Ishikawa (cell line): ENCODE measurements around the gene SLCO3A1.

Experiments used
- CEBPB ChIP-seq: IDR thresholded peaks from 2 replicates; pipeline ENCODE4 v1.6.1; 2012
- CREB1 ChIP-seq: IDR thresholded peaks from 2 replicates; pipeline ENCODE4 v1.6.1; 2012; ENCODE audit warnings: low read depth
- EGR1 ChIP-seq: IDR thresholded peaks from 2 replicates; pipeline ENCODE4 v1.6.1; 2012
- EP300 ChIP-seq: IDR thresholded peaks from 2 replicates; pipeline ENCODE4 v1.6.1; 2012; ENCODE audit warnings: borderline replicate concordance
- FOXM1 ChIP-seq: IDR thresholded peaks from 2 replicates; pipeline ENCODE4 v1.6.1; 2012; ENCODE audit warnings: low read depth, borderline replicate concordance
- NFIC ChIP-seq: IDR thresholded peaks from 2 replicates; pipeline ENCODE4 v1.6.1; 2012
- RAD21 ChIP-seq: IDR thresholded peaks from 2 replicates; pipeline ENCODE4 v1.6.1; 2012; ENCODE audit warnings: low read depth
- TAF1 ChIP-seq: IDR thresholded peaks from 2 replicates; pipeline ENCODE4 v1.6.1; 2012; ENCODE audit warnings: low read depth, mild to moderate bottlenecking
- TCF12 ChIP-seq: IDR thresholded peaks from 2 replicates; pipeline ENCODE4 v1.6.1; 2012; ENCODE audit warnings: low read depth
- TEAD4 ChIP-seq: IDR thresholded peaks from 2 replicates; pipeline ENCODE4 v1.6.1; 2012
- YY1 ChIP-seq: IDR thresholded peaks from 2 replicates; pipeline ENCODE4 v1.6.1; 2012; ENCODE audit warnings: low read depth
- ZBTB7A ChIP-seq: IDR thresholded peaks from 2 replicates; pipeline ENCODE4 v1.6.1; 2012; ENCODE audit warnings: low read depth
- TF ChIP-seq, protein P1 (sequence below): IDR thresholded peaks from 2 replicates; pipeline ENCODE4 v1.6.1; 2012
- TF ChIP-seq, protein P2 (sequence below): IDR thresholded peaks from 2 replicates; pipeline ENCODE4 v1.6.1; 2012
- TF ChIP-seq, protein P3 (sequence below): IDR thresholded peaks from 2 replicates; pipeline ENCODE4 v1.6.1; 2012; ENCODE audit warnings: low read depth, mild to moderate bottlenecking

SLCO3A1 gene

DNA sequence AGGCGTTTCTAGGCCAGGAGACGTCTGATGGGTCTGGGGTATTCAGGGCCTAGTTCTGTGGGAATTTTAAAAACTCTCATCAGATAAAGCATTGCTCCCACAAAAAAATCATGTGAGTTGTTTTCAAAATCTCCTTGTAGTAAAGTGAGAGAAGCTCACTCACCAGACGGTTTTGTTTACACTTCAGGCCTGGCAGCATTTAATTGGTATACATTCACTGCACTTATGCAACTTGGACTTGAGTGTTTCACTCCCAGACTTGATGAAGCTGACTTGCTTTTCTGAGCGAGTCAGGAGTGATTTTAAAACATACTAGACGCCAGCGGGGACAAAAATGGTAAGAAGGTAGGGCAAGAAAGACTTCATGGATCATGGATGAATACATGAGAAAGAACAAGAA is 75.2 kb downstream of the SLCO3A1 start:
- no peak for TF ChIP-seq TEAD4
- TF ChIP-seq, protein P1, sequence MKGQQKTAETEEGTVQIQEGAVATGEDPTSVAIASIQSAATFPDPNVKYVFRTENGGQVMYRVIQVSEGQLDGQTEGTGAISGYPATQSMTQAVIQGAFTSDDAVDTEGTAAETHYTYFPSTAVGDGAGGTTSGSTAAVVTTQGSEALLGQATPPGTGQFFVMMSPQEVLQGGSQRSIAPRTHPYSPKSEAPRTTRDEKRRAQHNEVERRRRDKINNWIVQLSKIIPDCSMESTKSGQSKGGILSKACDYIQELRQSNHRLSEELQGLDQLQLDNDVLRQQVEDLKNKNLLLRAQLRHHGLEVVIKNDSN, result no peak
- TF ChIP-seq, protein P2, sequence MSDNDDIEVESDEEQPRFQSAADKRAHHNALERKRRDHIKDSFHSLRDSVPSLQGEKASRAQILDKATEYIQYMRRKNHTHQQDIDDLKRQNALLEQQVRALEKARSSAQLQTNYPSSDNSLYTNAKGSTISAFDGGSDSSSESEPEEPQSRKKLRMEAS, result no peak
- no peak for TF ChIP-seq CREB1
- TF ChIP-seq ZBTB7A, result no peak
- no peak for TF ChIP-seq NFIC
- TF ChIP-seq, protein P3, sequence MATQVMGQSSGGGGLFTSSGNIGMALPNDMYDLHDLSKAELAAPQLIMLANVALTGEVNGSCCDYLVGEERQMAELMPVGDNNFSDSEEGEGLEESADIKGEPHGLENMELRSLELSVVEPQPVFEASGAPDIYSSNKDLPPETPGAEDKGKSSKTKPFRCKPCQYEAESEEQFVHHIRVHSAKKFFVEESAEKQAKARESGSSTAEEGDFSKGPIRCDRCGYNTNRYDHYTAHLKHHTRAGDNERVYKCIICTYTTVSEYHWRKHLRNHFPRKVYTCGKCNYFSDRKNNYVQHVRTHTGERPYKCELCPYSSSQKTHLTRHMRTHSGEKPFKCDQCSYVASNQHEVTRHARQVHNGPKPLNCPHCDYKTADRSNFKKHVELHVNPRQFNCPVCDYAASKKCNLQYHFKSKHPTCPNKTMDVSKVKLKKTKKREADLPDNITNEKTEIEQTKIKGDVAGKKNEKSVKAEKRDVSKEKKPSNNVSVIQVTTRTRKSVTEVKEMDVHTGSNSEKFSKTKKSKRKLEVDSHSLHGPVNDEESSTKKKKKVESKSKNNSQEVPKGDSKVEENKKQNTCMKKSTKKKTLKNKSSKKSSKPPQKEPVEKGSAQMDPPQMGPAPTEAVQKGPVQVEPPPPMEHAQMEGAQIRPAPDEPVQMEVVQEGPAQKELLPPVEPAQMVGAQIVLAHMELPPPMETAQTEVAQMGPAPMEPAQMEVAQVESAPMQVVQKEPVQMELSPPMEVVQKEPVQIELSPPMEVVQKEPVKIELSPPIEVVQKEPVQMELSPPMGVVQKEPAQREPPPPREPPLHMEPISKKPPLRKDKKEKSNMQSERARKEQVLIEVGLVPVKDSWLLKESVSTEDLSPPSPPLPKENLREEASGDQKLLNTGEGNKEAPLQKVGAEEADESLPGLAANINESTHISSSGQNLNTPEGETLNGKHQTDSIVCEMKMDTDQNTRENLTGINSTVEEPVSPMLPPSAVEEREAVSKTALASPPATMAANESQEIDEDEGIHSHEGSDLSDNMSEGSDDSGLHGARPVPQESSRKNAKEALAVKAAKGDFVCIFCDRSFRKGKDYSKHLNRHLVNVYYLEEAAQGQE, result no peak
- TF ChIP-seq TAF1, result no peak

DNA sequence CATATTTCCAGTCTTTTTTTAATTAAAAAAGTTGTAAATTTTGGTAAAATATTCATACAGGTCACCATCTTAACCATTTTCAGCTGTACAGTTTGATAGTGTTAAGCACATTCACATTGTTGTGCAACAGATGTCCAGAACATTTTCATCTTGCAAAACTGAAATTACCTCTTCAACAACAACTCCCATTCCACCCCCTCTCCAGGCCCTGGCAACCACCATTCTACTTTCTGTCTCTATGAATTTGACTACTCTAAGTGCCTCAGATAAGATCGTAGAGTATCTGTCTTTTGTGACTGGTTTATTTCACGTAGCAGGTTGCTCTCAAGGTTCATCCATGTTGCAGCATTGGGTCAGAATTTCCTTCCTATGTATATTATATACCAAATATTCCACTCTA is 76.0 kb downstream of the SLCO3A1 start:
- TF ChIP-seq TEAD4 (no peak), NFIC (no peak), FOXM1 (no peak), EP300 (no peak), YY1 (no peak), CREB1 (no peak), RAD21 (no peak), CEBPB (no peak), ZBTB7A (no peak), EGR1 (no peak)
- TF ChIP-seq, protein P1, result no peak
- TF ChIP-seq, protein P3, result no peak
- TF ChIP-seq, protein P2, result no peak

- TF ChIP-seq TAF1 (no peak), NFIC (no peak), EGR1 (no peak), YY1 (no peak), TEAD4 (no peak), CEBPB (no peak), FOXM1 (no peak), RAD21 (no peak), ZBTB7A (no peak), CREB1 (no peak), EP300 (no peak), TCF12 (no peak)
- TF ChIP-seq, protein P1, result no peak
- TF ChIP-seq, protein P3, result no peak
These were observed 76.6 kb downstream of the SLCO3A1 start for GRCh38 chr15:91930092-91930491.

GRCh38 chr15:91936182-91936775 is 82.8 kb downstream of the SLCO3A1 start:
- TF ChIP-seq EGR1 (no peak), TEAD4 (no peak), CREB1 (no peak), ZBTB7A (no peak), TCF12 (no peak), CEBPB (no peak), EP300 (no peak), RAD21 (no peak), YY1 (no peak), TAF1 (no peak), NFIC (no peak), FOXM1 (no peak)
- TF ChIP-seq, protein P2, result no peak
- TF ChIP-seq, protein P1, result no peak
- TF ChIP-seq, protein P3, result no peak
